Measurements from ENCODE around the gene DNAH12.

Gene DNAH12, protein sequence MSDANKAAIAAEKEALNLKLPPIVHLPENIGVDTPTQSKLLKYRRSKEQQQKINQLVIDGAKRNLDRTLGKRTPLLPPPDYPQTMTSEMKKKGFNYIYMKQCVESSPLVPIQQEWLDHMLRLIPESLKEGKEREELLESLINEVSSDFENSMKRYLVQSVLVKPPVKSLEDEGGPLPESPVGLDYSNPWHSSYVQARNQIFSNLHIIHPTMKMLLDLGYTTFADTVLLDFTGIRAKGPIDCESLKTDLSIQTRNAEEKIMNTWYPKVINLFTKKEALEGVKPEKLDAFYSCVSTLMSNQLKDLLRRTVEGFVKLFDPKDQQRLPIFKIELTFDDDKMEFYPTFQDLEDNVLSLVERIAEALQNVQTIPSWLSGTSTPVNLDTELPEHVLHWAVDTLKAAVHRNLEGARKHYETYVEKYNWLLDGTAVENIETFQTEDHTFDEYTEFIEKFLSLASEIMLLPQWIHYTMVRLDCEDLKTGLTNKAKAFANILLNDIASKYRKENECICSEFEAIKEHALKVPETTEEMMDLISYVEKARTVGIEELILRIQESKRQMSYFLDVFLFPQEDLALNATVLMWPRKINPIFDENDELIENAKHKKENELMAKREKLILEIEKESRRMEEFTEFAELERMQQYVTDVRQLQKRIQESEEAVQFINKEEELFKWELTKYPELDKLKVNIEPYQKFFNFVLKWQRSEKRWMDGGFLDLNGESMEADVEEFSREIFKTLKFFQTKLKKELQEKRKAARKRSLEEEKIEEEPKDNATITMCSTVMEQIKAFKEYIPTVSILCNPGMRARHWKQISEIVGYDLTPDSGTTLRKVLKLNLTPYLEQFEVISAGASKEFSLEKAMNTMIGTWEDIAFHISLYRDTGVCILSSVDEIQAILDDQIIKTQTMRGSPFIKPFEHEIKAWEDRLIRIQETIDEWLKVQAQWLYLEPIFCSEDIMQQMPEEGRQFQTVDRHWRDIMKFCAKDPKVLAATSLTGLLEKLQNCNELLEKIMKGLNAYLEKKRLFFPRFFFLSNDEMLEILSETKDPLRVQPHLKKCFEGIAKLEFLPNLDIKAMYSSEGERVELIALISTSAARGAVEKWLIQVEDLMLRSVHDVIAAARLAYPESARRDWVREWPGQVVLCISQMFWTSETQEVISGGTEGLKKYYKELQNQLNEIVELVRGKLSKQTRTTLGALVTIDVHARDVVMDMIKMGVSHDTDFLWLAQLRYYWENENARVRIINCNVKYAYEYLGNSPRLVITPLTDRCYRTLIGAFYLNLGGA (N-terminal part only)

DNA sequence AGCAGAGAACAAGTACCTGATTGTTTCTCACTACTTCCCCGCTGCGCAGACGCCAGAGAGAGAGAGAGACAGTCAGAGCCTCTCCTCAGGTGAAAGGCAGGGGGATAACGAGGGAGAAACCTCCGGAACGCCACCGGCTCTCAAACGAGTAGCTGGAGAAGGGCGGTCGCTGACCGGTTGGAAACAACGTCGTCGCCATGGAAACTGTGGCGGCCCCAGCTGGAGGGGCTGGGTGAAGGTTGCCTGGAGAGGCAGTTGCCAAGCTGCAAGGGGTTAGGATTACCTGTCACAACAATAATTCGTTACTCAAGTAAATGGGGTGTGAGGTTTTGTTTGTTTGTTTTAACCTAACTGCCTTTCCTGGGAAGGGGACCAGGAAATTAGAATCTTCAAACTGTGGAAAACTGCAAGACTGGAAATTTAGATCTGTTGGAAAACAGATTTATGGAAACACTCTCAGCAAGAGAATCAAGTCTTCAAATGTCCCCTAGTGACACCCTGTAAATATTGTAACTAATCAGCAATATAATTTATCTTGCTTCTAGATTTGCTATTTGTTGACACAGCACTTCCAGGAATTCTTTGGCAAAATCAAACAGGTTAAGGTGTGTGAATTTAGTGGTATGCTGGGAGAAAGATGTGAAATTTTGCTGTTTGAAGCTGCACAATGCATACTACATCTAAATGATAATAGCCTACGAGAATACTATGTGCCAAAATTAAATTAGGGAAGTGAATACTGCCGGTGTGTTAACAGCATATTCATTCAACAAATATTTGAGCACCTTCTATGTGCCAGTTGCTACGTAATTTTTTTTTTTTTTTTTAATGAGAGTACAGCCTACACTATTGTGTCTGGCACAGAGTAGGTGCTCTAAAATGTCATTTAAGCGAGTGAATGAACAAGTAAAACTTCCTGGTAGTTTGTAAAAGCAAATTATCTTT lies at the start of gene DNAH12:
TSS of gene DNAH12 (minus strand) at position 164 of the 945 bp plus-strand sequence. CDS start 1,474 bp downstream, outside the sequence.
- DNase-seq = peak; percentile 43

DNA sequence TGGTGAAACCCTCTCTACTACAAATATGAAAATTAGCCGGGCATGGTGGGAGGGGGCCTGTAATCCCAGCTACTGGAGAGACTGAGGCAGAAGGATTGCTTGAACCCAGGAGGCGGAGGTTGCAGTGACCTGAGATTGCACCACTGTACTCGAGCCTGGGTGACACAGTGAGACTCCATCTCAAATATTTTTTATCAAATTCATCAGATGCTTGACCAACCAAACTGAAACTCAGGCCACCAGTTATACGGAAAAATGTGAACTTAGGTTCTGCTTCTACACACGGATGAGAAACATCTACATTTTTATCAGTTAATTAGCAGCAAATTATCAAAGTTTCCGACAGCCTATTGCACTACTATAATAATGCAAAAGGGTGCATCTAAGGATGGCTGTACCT lies 48.2 kb upstream of the DNAH12 start:
- DNase-seq = no peak

DNA sequence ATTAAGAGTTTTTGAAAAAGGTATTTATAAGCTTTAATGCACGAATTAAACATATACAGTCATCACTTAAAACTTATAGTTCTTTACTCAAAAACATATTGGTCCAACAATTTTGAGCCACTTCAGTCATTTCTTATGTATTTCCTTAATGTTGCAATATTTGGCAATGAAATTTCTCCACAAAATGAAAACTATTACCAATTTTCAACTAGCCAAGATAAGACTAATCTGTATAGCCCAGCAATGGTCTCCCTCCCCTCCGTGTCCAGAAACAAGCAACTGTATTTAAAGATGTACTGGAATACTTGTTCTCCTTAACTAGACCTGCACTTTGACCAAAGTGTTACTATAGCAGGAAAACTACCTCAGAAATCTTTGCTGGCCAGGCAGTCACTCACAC lies 43.8 kb upstream of the DNAH12 start:
- no peak for DNase-seq

DNA sequence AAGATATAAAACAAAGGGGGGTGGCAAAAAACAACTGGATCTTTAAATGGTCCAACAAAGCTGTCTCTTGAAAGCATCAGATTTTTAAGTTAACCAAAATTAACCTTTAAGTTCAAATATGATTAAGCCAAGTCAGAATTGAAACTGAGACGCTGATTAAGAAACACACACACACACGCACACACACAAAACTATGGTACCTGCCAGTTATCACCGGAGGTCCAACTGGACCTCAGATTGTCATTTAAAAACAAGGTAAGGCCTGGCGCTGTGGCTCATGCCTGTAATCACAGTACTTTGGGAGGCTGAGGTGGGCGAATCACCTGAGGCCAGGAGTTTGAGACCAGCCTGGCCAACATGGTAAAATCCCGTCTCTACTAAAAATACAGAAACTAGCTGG lies 42.6 kb upstream of the DNAH12 start:
- DNase-seq = peak; percentile 14

DNA sequence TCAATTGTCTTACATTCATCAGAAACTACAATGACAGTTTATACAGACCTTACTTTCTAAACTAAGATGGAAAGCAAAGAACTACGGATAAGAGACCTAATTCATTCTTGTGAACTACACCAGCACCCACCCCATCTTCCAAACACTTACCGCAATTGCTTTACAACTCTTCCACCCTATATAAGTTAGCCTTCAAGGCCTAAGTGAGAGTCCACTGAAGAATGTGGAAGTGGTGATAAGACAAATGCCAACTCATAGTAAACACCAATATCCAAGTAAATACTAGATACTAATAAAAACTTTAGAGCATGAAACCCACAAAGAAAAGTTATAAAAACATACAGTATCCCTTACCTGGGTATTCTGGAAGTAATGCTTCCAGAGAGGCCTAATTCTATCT lies 39.4 kb upstream of the DNAH12 start:
- no peak for DNase-seq

DNA sequence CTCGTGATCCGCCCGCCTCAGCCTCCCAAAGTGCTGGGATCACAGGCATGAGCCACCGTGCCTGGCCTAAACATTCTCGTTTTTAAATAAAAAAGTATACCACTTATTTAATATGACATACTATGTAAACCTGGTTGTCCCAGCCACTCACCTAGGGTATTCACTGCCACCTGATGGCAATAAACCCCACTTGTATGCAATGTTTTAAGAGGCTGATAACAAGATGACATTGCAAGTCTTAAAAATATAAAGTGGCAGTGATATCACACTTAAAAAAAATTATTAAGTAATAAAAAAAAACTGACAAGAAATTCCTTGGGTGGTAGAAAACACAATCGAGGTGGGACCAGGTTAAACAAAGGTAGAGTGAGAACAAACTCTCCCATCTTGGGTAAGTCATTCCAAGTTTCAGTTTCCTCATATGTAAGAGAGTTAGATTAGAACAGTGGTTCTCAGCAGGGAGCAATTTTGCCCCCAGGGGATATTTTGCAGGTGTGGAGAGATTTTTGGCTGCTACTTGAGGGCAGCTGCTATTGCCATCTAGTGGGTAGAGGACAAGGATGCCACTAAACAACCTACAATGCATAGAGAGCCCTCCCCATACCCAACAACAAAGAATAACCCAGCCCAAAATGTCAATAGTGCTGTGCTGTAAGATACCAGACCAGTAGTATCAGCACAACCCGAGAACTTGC lies 38.5 kb upstream of the DNAH12 start:
- no peak for DNase-seq

DNA sequence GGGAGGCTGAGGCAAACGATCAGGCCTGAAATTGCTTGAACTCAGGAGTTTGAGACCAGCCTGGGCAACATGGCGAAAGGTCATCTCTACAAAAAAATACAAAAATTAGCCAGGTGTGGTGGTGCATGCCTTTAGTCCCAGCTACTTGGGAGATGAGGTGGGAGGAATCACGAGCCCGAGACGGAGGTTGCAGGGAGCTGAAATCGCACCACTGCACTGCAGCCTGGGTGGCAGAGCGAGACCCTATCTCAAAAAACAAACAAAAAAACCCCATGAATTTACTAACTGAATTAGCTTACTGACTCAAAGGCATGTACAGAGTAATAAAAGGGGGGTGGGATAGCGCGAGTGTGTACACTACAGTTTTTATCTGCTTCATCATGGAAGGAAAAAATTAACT lies 33.7 kb upstream of the DNAH12 start:
- DNase-seq = no peak

DNA sequence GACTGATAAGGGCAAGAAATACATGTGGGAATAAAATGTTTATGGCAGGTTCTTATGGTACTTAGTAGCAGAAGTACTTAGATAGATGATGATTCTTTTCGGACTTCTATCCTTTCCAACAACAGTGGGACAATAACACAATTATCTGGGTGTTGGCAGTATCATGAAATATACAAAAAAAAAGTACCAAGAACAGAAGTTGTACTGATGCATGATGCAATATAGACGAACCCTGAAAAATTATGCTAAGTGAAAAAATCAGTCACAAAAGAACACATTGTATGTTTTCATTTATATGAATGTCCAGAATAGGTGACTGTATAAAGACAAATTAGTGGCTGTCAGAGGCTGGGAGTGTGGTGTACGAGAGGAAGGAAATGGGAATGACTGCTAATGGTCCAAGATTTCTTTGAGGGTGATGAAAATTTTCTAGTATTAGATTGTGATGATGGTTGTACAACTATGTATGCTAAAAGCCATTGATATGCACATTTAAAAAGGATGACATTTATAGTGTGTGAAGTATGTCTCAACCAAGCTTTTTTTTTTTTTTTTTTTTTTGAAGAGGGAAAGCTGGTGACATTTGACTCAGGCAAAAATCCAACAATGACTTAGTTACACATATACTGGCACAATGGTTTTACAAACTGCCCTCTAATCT lies 32.0 kb upstream of the DNAH12 start:
- DNase-seq = no peak

DNA sequence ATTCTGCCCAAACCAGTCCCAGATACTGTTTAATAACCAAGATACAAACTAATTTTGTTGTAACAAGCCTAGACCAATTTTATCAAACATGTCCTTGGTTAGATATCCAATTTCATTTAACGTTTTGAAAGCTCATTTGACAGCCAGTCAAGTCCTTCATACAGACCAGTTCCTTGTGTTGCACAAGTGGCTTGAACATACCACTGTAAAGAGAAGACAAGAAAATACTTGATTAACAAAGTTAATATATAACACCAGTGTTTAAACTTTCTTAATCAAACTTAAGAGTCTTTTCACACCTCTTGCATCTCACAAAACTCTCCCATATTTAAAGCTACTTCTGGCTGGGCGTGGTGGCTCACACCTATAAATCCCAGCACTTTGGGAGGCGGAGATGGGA lies 28.0 kb upstream of the DNAH12 start:
- DNase-seq = no peak

DNA sequence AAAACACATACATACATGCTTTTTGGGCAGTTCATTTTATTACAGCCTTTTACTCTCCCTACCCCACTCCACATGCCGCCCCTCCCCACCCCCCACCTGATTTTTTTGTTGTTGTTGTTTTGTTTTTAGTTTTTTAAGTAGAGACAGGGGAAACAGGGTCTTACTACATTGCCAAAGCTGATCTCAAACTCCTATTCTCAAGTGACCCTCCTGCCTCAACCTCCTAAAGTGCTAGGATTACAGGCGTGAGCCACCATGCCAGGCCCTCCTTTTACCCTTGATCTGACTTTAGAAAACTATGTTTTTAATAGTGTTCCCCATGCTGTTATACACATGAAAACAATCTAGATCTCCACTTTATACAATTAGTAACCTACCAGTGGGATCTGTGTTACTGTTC lies 26.7 kb upstream of the DNAH12 start:
- DNase-seq = no peak

DNA sequence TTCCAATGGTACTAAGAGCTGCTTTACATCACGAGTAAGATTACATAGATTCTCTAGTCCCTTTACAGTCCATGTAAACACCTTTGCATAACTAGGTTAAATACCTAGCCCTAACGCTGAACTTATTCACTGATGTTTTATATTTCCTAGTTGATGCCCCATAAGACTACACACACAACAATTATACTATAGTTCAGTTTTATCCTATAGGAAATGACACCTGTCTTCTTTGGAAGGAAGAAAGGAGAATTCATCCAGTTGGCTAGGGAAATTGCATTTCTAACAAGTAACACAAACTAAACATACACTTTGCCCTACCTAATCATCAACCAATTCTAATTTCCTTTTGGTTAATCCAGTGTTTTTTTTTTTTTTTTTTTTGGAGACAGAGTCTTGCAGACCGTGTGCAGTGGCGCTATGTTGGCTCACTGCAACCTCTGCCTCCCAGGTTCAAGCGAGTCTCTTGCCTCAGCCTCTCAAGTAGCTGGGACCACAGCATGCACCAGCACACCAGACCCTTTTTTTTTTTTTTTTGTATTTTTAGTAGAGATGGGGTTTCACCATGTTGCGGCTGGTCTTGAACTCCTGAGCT lies 25.8 kb upstream of the DNAH12 start:
- no peak for DNase-seq

DNA sequence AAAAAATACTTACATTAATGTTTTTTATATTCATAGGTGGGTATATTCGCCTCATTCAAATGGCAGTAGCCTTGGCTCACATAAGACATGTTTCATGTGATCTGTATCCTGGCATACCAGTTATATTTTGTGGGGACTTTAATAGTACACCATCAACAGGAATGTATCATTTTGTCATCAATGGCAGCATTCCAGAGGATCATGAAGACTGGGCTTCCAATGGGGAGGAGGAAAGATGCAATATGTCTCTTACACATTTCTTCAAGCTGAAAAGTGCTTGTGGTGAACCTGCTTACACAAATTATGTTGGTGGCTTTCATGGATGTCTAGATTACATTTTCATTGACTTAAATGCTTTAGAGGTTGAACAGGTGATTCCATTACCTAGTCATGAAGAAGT lies 15.4 kb upstream of the DNAH12 start:
- no peak for DNase-seq

DNA sequence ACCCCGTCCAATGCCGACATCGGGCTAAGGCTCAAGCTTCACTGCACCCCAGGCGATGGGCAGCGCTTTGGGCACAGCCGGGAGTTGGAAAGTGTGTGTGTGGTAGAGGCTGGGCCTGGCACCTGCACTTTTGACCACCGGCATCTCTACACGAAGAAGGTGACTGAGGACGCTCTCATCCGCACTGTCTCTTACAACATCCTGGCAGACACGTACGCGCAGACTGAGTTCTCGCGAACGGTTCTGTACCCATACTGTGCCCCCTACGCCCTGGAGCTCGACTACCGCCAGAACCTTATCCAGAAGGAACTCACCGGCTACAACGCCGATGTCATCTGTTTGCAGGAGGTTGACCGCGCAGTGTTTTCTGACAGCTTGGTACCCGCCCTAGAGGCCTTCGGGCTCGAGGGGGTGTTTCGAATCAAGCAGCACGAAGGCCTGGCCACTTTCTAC lies 13.0 kb upstream of the DNAH12 start:
- DNase-seq = peak; percentile 54

DNA sequence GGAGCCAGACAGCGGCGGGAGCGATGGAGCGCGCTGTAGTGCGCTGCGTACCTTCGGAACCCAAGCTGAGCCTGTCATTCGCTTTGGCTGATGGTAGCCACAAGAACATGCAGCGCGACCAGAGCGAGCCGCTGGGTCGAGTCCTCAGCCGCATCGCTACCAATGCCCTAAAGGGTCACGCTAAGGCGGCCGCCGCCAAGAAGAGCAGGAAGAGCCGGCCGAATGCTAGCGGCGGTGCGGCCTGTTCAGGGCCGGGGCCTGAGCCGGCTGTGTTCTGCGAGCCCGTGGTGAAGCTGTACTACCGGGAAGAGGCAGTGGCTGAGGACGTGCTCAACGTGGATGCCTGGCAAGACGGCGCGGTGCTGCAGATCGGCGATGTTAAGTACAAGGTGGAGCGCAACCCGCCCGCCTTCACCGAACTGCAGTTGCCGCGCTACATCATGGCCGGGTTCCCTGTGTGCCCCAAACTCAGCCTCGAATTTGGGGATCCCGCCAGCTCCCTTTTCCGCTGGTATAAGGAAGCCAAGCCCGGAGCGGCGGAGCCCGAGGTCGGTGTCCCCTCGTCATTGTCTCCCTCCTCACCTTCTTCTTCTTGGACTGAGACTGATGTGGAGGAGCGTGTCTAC lies 12.4 kb upstream of the DNAH12 start:
- peak; percentile 52 for DNase-seq

DNA sequence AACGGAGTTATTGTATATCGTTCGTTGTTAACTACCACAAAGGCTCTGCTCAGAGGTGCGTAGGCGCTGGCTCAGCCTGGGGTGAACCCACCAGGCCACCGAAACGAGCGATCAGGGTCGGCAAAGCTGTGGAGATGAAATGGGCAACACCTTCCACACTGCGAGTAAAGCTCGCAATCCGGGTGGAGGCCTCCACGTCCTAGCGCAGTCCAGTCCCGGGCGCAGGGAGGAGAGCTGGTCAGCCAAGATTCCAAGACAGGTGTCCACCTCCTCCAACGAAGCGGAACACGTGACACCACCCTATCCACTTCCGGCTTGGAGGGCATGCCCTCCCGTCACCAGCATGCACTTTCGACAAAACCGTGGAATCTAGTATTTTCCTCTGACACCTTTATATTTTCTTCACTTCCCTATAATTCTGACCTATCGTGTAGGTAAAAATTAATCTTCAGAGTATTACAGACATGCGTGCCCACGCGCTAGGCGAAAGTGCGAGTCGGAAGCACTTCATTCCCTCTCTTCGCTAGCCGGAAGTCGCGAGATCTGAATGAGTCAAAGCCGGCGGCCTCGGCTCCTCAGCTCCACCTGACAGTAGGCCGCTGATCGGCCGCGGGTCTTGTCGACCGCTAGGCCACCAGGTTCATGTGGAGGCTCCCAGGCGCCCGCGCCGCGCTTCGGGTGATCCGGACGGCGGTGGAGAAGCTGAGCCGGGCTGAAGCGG lies 11.8 kb upstream of the DNAH12 start, which contains the start of gene PDE12:
TSS of gene PDE12 (plus strand) at position 537 of the 721 bp plus-strand sequence. CDS start at position 643, 106 bp downstream.
- DNase-seq = peak; percentile 88

DNA sequence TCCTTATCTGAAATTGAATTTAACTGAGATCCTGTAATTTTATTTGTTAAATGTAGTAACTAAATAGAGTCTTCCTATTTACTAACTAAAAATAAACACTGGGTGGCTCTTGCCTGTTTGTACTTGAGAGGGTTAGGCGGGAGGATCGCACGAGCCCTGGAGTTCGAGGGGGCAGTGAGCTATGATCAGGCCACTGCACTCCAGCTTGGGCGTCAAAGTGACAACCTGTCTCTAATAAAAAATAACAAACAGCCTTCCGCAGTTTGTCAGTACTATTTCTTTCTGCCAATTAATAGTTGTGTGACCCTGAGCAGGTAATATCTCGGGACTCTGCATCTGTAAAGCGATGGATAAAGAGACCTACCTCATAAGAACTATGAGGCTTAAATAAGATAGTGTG lies 11.2 kb upstream of the DNAH12 start:
- DNase-seq = peak; percentile 11

DNA sequence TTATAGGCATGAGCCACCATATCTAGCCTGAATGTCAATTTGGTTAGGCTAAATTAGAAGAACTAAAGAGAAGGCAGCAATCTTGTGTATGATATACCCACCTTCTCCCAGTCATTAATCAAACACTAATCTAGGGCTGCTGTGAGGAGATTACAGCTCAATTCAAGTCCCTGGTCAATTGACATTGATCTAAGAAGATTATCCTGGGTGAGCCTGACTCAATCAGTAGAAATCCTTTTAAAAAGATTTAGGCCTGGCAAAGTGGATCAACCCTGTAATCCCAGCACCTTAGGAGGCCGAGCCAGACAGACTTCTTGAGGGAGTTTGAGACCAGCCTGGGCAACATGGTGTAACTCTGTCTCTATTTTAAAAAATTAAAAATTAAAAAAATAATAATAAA lies 2.5 kb upstream of the DNAH12 start:
- no peak for DNase-seq

DNA sequence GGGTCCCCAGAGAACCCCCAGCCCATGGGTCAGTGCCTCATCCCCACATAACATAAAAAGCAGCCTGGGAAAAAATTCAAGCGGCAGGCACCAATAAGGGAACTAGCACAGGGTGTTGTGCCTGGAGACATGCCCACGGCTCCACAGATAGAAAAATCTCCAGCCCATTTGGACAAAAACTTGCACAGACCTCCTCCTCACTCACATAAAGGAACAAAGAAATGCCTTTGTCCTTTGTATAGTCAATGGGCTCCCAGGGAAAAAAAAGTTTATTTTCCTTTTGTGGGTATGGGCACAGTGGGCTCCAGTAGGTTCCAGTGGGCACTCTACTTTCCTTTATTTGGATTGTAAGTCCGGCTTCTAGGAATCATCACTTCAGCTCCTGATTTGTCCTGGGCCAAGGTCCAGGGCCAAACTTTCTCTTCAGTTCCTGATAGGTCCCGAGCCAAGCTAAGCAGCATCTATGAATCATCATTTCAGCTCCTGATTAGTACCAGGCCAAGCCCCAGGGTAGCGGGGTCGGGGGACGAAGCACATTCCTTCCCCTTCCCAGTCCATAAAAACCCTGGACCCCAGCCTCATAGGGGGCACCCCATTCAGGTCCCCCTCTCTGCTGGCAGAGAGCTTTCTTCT lies 1.6 kb upstream of the DNAH12 start:
- DNase-seq = no peak

Data from stimulated activated CD4-positive, alpha-beta T cell treated with anti-CD3 and anti-CD28 coated beads, Interleukin-15, amount 100 ng/mL, for 24 hours (primary cell).